Activated naive CD4-positive, alpha-beta T cell treated with anti-CD3 and anti-CD28 coated beads, Interleukin-2, amount 50 U/mL, for 16 hours (primary cell): ENCODE measurements around the gene MKNK1.

Source experiments
- DNase-seq: peaks from one replicate; pipeline ENCODE4 v3.0.0-alpha.2; 2020

MKNK1 gene

DNA sequence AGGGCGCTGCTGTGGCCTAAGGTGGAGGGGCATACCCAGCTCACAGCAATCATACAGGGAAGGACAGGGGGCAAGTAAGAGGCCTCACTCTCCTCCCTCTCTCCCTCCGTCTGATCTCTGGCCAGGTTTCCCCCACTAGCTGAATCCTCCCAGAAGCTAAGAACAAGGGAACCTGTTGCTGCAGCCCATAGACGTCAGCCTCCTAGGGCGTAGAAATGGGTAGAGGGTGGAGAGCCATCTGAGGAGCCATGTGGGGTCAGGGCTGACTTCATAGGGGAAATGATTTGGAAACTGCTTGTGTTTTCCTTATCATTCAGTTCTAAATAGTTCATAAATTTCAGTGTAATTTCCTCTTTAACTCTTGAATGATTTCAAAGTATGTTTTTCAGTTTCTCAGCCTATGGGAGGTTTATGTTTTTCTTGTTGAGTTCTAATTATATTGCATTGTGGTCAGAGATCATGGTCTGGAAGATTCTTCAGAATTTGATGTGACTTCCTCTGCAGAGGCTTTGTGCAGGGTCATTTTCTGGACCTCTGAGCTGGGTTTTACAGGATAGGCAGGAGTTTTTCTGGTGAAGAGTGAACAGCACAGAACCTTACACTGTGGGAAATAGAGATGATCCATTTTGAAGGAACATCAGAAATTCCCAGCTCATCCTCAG, 14.8 kb upstream of the MKNK1 start:
- no peak for DNase-seq

- no peak for DNase-seq
Observed at GRCh38 chr1:46617833-46618232, 13.8 kb upstream of the MKNK1 start.

DNA sequence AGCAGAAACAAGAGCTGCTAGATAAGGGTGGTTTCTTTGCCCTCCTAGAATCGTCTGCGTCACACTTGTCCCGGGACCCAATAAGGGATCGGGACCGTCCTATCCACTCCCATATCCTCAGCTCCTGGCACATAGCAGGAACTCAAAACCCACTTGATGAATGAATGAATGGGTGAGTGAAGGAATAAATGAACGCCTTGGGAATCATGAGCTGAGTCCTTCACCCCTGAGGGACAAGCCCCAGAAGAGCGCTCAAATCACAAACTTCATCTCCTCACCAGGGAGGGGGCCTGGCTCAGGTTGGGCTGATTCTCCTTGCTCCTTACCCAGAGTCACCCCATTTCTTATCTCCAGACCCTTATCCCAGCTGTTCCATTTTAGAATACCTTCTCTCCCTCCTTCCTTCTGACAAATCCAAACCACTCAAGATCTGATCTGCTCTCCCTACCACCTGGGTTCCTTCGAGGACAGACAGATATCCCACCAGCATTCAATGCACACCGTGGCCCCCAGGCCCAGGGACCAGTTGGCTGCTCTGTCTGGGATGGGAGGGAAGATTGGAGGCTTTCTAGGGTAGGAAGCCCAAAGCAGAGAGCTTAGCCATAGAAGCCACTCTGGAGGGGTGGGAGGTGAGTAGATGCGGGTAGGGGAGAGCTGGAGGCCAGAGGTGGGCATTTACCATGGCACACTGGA, 13.2 kb upstream of the MKNK1 start:
- DNase-seq = no peak

- DNase-seq = peak; percentile 71
Observed at GRCh38 chr1:46616277-46617107, 12.4 kb upstream of the MKNK1 start, which contains the start of gene MOB3C. TSS of gene MOB3C (minus strand) at chr1:46616811. CDS start at chr1:46613321, 3,490 bp downstream.

- DNase-seq = no peak
Observed at GRCh38 chr1:46615735-46616134, 11.7 kb upstream of the MKNK1 start.

DNA sequence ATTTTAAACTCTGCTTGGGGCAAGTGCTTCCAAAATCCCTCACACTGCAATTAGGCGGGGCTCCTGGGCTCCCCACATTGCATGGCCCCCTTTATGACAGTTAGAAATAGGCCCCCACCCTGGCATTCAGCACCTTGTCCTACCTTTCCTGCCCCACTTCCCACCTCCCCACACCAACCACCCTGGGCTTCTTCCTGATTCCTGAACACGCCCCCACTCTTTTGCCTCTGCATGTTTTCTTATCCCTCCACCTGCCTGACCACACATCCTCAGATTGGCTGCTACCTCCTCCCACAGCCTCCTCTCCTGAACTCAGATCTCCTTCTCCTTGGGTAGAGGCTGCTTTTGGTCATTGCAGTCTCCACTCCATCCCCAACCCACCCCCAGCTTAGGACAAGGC, 11.0 kb upstream of the MKNK1 start:
- DNase-seq = no peak

GRCh38 chr1:46614604-46614984, 10.5 kb upstream of the MKNK1 start:
- DNase-seq = no peak

DNA sequence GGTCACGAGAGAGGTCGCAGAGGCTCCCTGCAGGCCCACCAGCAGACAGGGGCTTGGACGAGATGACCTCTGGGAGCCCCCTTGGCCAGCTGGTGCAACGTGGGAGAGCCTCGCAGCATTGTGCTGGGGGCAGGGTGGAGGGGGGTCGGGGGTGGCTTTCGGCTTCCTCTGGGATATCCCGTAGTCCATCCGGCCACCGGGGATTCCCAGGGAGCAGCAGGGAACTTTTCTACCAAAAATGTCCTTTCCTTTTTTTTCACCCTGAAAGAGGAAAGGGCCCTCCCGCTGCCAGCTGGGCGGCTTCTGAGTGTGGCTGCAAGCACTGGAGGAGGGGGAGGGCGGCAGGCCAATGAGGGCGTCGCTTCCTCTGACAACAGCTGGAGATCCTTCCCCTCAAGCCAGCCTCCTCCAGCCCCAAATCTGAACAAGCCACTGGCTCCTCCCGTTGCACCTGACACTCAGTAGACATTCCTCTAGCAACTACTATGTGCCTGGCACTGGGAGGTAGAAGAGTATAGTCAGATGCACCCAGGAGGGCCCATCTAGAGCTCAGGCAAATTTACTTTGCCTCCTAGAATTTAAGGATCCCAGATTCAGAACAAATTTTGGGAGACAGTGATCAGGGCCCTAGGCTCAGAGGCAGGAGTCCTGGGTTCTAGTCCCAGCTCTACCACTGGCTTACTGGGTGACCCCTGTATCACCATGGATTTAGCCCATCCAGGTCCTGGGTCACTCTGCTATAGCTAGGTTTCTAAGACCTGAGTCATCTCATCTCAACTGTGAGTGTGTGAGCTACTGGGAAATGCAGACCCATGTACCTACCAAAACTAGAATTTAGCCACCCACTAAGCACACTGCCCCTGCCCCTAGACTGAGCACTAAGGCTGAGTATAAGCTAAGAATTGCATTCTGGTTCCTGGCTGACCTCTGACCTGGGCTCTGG, 9.9 kb upstream of the MKNK1 start:
- peak; percentile 28 for DNase-seq

- DNase-seq = no peak
Observed at GRCh38 chr1:46612937-46613660, 9.0 kb upstream of the MKNK1 start.

GRCh38 chr1:46611691-46612221, 7.7 kb upstream of the MKNK1 start:
- no peak for DNase-seq

DNA sequence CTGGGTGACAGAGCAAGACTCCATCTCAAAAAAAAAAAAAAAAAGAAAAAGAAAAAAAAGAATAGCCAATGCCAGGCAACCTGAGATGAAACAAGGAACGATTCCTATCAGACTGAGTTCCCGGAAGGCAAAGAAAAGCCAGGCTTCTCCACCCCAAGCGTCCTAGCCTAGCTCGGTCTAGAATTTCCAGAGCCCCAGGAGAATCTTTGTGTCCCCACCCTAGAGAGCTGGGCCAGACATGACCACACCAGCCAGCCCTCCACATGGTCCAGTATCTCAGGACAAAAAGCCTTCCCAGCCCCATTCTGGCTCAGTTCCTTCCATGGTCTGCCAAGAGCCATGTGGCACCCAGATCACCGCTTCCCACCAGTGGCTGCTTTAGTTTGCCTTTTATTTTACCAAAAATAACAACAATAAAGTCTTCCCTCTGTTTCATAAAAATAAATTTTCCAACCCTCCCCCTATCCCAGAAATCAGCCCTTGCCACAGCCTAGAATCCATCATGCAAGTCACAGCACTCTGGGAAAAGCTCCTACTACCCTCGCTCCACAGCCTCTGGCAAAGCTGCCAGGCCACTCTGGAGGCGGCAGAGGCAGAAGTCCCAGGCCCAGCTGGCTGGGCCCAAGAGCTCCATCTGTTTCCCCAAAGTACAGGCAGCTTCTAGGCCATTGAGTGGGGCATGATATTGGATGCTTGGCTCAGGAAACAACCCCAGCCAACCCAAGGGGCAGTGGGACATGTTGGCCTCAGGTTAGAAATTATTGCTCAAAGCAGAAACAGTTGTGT, 3.5 kb upstream of the MKNK1 start:
- DNase-seq = no peak

GRCh38 chr1:46606255-46606965, 2.3 kb upstream of the MKNK1 start:
- no peak for DNase-seq

GRCh38 chr1:46605232-46605631, 1.2 kb upstream of the MKNK1 start:
- DNase-seq = no peak

DNA sequence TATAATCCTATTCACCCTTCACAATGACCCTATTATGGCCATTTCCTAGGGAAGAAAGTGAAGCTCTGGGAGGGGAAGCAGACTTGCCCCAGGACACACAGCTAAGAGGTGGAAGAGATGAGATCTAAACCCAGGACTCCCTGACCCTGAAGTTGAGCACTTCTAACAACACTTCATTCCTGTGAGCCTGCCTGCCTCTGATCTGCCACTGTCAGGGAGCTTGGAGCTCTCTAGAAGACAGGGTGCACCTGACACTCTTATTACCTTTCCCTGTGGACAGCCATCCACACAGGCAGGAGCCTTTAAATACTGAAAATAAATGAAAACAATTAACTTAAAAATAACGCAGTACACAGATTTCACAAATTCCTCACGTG, 599 bp downstream of the MKNK1 start:
- no peak for DNase-seq

- DNase-seq = no peak
Observed at GRCh38 chr1:46601257-46602007, 2.6 kb downstream of the MKNK1 start.

- no peak for DNase-seq
Observed at GRCh38 chr1:46599059-46599970, 4.8 kb downstream of the MKNK1 start.

DNA sequence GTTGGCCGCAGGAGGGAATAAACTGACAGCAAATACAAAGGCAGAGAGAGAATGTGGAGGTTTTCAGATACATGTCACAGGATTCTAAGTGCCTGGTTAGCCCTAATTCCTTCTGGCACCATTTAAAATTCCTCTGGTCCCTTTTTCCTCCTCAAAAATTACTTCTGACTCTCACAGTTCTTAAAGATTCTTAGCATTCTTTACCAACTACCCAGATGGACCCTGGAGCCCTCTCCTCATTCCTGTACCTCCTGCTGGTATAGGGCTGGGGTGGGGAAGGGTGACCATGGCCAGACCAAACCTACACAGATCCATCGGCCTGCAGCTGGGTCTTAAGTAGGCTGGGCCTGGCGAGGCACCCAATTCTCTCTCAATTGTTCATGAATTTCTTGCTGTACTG, 7.2 kb downstream of the MKNK1 start:
- no peak for DNase-seq

DNA sequence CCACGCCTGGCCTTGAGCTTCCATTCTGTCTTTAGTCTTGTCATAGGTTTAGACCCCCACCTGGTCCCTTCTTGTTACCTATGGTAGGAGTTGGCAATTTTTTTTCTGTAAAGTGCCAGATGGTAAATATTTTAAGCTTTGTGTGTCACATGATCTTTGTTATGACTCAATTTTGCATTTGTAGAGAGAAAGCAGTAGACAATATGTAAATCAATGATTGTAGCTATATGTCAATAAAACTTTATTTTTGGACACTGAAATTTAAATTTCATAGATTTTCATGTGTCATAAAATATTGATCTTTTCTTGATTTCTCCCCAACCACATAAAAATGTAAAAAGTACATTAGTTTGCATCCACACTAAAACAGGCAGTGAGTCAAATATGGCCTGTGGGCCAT, 8.0 kb downstream of the MKNK1 start:
- DNase-seq = no peak
